K562 (cell line): ENCODE measurements around the gene SLC5A6. TPM values are rescaled to one million over a fixed set of nuclear protein-coding genes. Genes with fewer than 3 reads are reported as not detected.

Source experiments
- ATAC-seq: fragments of 200-7000 bp; cut with Tn5 transposase; 3 replicates; pipeline ENCODE4 v1.9.1; 2020; ENCODE audit warnings: moderate library complexity
- BruUV-seq: library from RNA; stranded (reverse); fragments of 400-500 nt; replicated peaks from 2 replicates; lab custom pipeline; 2021; lab: Mats Ljungman, UMichigan
- CTCF ChIA-PET: fragments of 300-600 bp; formaldehyde crosslinking; extraction: SDS; loops from one replicate; lab custom pipeline; 2021; ENCODE audit warnings: low intra/inter-chr PET ratio; lab: Yijun Ruan, JAX
- POLR2A ChIA-PET: fragments of 300-600, 350-650 bp; sonication (Branson Sonifier 250); formaldehyde crosslinking; extraction: SDS; loops from one replicate; lab custom pipeline; 2021; ENCODE audit warnings: antibody characterized with exemption, inconsistent platforms; lab: Yijun Ruan, JAX
- DNase-seq, 4 experiments: peaks; one replicate each; pipeline versions ENCODE4 v3.0.0 to v3.0.0-alpha.2; 2011 to 2018; ENCODE audit warnings: low spot score in 3 of 4, mixed read lengths in 3 of 4; ENCODE audit errors: extremely low read depth in 1 of 4
- FAIRE-seq: peaks from 2 replicates; lab custom pipeline; 2011; peaks lifted over from hg19 to GRCh38; lab: Jason Lieb, UNC
- H2AFZ ChIP-seq: 2 replicates; pipeline ENCODE4 v1.6.0; 2011; ENCODE audit warnings: low read depth, low read length, control low read depth, inconsistent platforms
- H3K27ac ChIP-seq: fragments of 200-600 bp; 3 replicates; pipeline ENCODE4 v1.8.0; 2011; ENCODE audit warnings: low read depth, mild to moderate bottlenecking, control low read depth, inconsistent platforms, low read length, moderate library complexity, mixed read lengths; ENCODE audit errors: extremely low read depth
- H3K27me3 ChIP-seq, 2 experiments: fragments of 300-600 bp in 1 of 2; 2 replicates in 1 of 2; 3 replicates in 1 of 2; pipeline versions ENCODE4 v1.6.0 to v1.8.0; 2011; ENCODE audit warnings: inconsistent platforms in 2 of 2, low read length in 2 of 2, mild to moderate bottlenecking in 1 of 2, mixed read lengths in 1 of 2, moderate library complexity in 1 of 2; ENCODE audit not compliant: control insufficient read depth in 2 of 2, insufficient read depth in 2 of 2
- H3K36me3 ChIP-seq: fragments of 300-600 bp; 3 replicates; pipeline ENCODE4 v1.8.0; 2011; ENCODE audit warnings: mild to moderate bottlenecking, low read length, inconsistent platforms; ENCODE audit not compliant: control insufficient read depth, insufficient read depth
- H3K4me1 ChIP-seq, 2 experiments: fragments of 200-600 bp in 1 of 2; replicated peaks in 1 of 2; 2 replicates in 1 of 2; 3 replicates in 1 of 2; pipeline versions ENCODE4 v1.5.1 to v1.8.0; 2011; ENCODE audit warnings: inconsistent platforms in 2 of 2, low read length in 2 of 2, mild to moderate bottlenecking in 1 of 2, mixed read lengths in 1 of 2, moderate library complexity in 1 of 2; ENCODE audit not compliant: control insufficient read depth in 2 of 2, insufficient read depth in 2 of 2
- H3K4me2 ChIP-seq: 2 replicates; pipeline ENCODE4 v1.6.1; 2011; ENCODE audit warnings: low read length, control low read depth, inconsistent platforms, mixed read lengths; ENCODE audit not compliant: insufficient read depth
- H3K4me3 ChIP-seq: fragments of 200-600 bp; sonication (generic), shearing (Covaris generic); 2 replicates; pipeline ENCODE4 v1.5.1; 2016; ENCODE audit warnings: control low read depth, inconsistent platforms
- H3K79me2 ChIP-seq: fragments of 200-600 bp; 3 replicates; pipeline ENCODE4 v1.8.0; 2011; ENCODE audit warnings: low read length, inconsistent platforms; ENCODE audit not compliant: control insufficient read depth, insufficient read depth
- H3K9ac ChIP-seq, 2 experiments: 2 replicates each; pipeline versions ENCODE4 v1.6.0 to v1.6.1; 2011; ENCODE audit warnings: low read depth in 2 of 2, low read length in 2 of 2, control low read depth in 1 of 2, inconsistent platforms in 1 of 2, mild to moderate bottlenecking in 1 of 2, mixed read lengths in 1 of 2; ENCODE audit not compliant: insufficient read depth in 1 of 2
- H3K9me1 ChIP-seq: one replicate; pipeline ENCODE4 v1.6.0; 2011; ENCODE audit warnings: inconsistent platforms, mild to moderate bottlenecking, low read length, moderate library complexity; ENCODE audit not compliant: control insufficient read depth, insufficient read depth
- H3K9me3 ChIP-seq: replicated peaks from 2 replicates; pipeline ENCODE4 v1.5.1; 2011; ENCODE audit warnings: low read depth, low read length, inconsistent platforms; ENCODE audit not compliant: control insufficient read depth, insufficient read depth
- H4K20me1 ChIP-seq: replicated peaks from 2 replicates; pipeline ENCODE4 v1.6.1; 2011; ENCODE audit warnings: low read length, inconsistent platforms, mixed read lengths; ENCODE audit not compliant: control insufficient read depth, insufficient read depth
- FOXP4 ChIP-seq: sonication (generic); formaldehyde crosslinking; IDR thresholded peaks from 2 replicates; pipeline ENCODE4 v1.8.0; 2022; ENCODE audit warnings: mild to moderate bottlenecking, missing genetic modification reagents, borderline replicate concordance
- HNRNPUL1 ChIP-seq: fragments of 200-400 bp; formaldehyde crosslinking; IDR thresholded peaks from 2 replicates; pipeline ENCODE4 v1.6.1; 2017; ENCODE audit warnings: low read length
- KDM1A ChIP-seq, 2 experiments: fragments of 450-650 bp; IDR thresholded peaks; 2 replicates each; pipeline ENCODE4 v1.6.1; 2016; ENCODE audit warnings: mild to moderate bottlenecking in 2 of 2
- WGBS: fragments of 100-300 bp; shearing (Covaris generic); methylation state at CpG from one replicate; pipeline ENCODE4 v1.1.6; 2016; ENCODE audit warnings: low coverage, mixed read lengths; ENCODE audit not compliant: insufficient coverage; ENCODE audit errors: missing lambda C conversion rate; 5-methylcytosine and 5-hydroxymethylcytosine counted together
- in situ Hi-C: fragments of 300-500 bp; cut with MboI; formaldehyde crosslinking; loops from 4 replicates; pipeline ENCODE4 v1.15.0; 2018; ENCODE audit warnings: inconsistent platforms, mixed read lengths
- intact Hi-C: fragments of 100-400 bp; cut with micrococcal nuclease; formaldehyde crosslinking; loops from 2 replicates; pipeline ENCODE4 v1.14.2; 2022
- polyA plus RNA-seq, 8 experiments: library from polyadenylated mRNA; depleted of rRNA in 4 of 8; stranded (reverse) in 5 of 8; unstranded in 3 of 8; fragments of >200 nt; fragmentation: Nextera tagmentation in 2 of 8; fragmentation: Illumina TruSeq in 1 of 8; extraction: Ambion mirVana in 2 of 8; extraction: Trizol in 1 of 8; gene quantifications; 2 replicates each; pipeline versions ENCODE4 v1.2.1 to v1.2.3, GENCODE V29; 2011 to 2014; ENCODE audit warnings: inconsistent platforms in 1 of 8, missing spikeins in 1 of 8
- total RNA-seq, 7 experiments: library from RNA; depleted of rRNA in 6 of 7; stranded (reverse); fragments of >200 nt in 6 of 7; fragmentation: Illumina TruSeq in 2 of 7; extraction: Trizol in 2 of 7; gene quantifications; 2 replicates each; pipeline versions ENCODE4 v1.2.1 to v1.2.3, GENCODE V29; 2011 to 2021; ENCODE audit warnings: low replicate concordance in 1 of 7

The SLC5A6 gene
- total and polyA plus RNA-seq, 9 of the 15 experiments (the other 6 are each of a cell fraction or from before 2014, with no cell fraction given): 32.6 to 137 (median 107) TPM

- TF ChIP-seq HNRNPUL1 (no peak), KDM1A (IDR thresholded peaks at IDR 0.05) (no peak), FOXP4 (CRISPR knock-in tag) (no peak)
- TF ChIP-seq, all 486 proteins: peak for 0
- intact Hi-C loops (no loop called here), in situ Hi-C loops (no loop called here)
- peaks cover 19% of the 10 kb centered on the region in 2 experiments; a peak in 4 of 5 replicates for H3K4me1 ChIP-seq
- DNase-seq (no peak), ATAC-seq (no peak), FAIRE-seq (no peak)
- H3K27ac ChIP-seq: no peak overlapping the region
- no peak overlapping the region for H3K4me2 ChIP-seq
- H2AFZ ChIP-seq: no peak overlapping the region
- no peaks in the 10 kb centered on the region for H3K9me3 ChIP-seq
- 89% methylated on average over 5 of the region's 7 CpGs for WGBS
- H3K9me1 ChIP-seq: no peaks in the 10 kb centered on the region
- CTCF ChIA-PET: no interaction called here
- peaks cover 40% of the 10 kb centered on the region for H3K79me2 ChIP-seq
- H3K4me3 ChIP-seq: no peak overlapping the region
- H3K36me3 ChIP-seq: peaks cover 86% of the 10 kb centered on the region
- BruUV-seq: no TSS peak
- no peaks in the 10 kb centered on the region for H3K27me3 ChIP-seq
- POLR2A ChIA-PET: interaction anchor here (0.8 kb wide), 1 partner anchor 13 kb away, joined by 3 read pairs; no protein-coding TSS in a partner anchor
- H3K9ac ChIP-seq: no peak overlapping the region
- H4K20me1 ChIP-seq: no peaks in the 10 kb centered on the region
These were observed 8.0 kb upstream of the SLC5A6 start for GRCh38 chr2:27220091-27220490.
